Body of pancreas (tissue), 4 donors: Measurements from ENCODE around the gene C14orf119.
A peak's percentile ranks its signal among the peaks of the same experiment; 100 is the strongest.

Source experiments
- CTCF ChIP-seq, 7 experiments: fragments of 450-650 bp in 4 of 7; fragments of 200-600 bp in 3 of 7; sonication (generic) in 3 of 7; IDR thresholded peaks; one replicate each; pipeline ENCODE4 v1.5.1; 2016 to 2019; ENCODE audit warnings: antibody characterized with exemption in 7 of 7
- POLR2A ChIP-seq, 3 donors: fragments of 450-650 bp; IDR thresholded peaks; one replicate each; pipeline ENCODE4 v1.6.1; 2016; ENCODE audit warnings: antibody characterized with exemption in 3 of 3, mild to moderate bottlenecking in 2 of 3

GRCh38 chr14:23120541-23121251 is 25.4 kb downstream of the C14orf119 start:
- TF ChIP-seq CTCF (IDR thresholded peaks at IDR 0.05) (peak; percentile 99 to 100 (median 100)), POLR2A (IDR thresholded peaks at IDR 0.05) (no peak)
